Mucosa of descending colon (tissue), 3 donors: ENCODE data around the gene PCDHGB2. TPM values are rescaled to one million over a fixed set of nuclear protein-coding genes. Genes with fewer than 3 reads are reported as not detected.
"Not testable (repeated sequence)": the region's sequence is repeated elsewhere in the genome, so short reads cannot be mapped to it uniquely, and the experiment has no call there.

Source experiments
- ATAC-seq: fragments of 200-7000 bp; cut with Tn5 transposase; one replicate; pipeline ENCODE4 v1.9.1; 2020; ENCODE audit warnings: mild to moderate bottlenecking, moderate library complexity
- DNase-seq, 3 donors: peaks; one replicate each; pipeline ENCODE4 v3.0.0-alpha.2; 2020
- H3K36me3 ChIP-seq: fragments of 200-600 bp; one replicate; pipeline ENCODE4 v1.8.0; 2021; ENCODE audit warnings: low read depth, mild to moderate bottlenecking
- H3K4me1 ChIP-seq: fragments of 200-600 bp; one replicate; pipeline ENCODE4 v1.8.0; 2021; ENCODE audit warnings: low read depth, mild to moderate bottlenecking
- H3K4me3 ChIP-seq: fragments of 200-600 bp; one replicate; pipeline ENCODE4 v1.8.0; 2021; ENCODE audit warnings: mild to moderate bottlenecking
- H3K9me3 ChIP-seq: fragments of 200-600 bp; one replicate; pipeline ENCODE4 v1.8.0; 2021; ENCODE audit warnings: mild to moderate bottlenecking
- CTCF ChIP-seq: fragments of 200-600 bp; IDR thresholded peaks from one replicate; pipeline ENCODE4 v1.8.0; 2022; ENCODE audit warnings: antibody characterized with exemption, mild to moderate bottlenecking
- intact Hi-C, 2 donors: fragments of 100-400 bp; cut with DNase I in 1 of 2; cut with micrococcal nuclease in 1 of 2; formaldehyde crosslinking; loops; one replicate each; pipeline versions ENCODE4 v1.11.0 to v1.11.1; 2022; cut with DNase I, micrococcal nuclease
- total RNA-seq, 3 donors: library from RNA; stranded (reverse); fragmentation: NEBNext Ultra II Directional in 2 of 3; extraction: Animal tissue kit (Norgen Biotek cat#: 25700) in 2 of 3; gene quantifications; one replicate each; pipeline versions ENCODE4 v1.2.1 to v1.2.4, GENCODE V29; 2021 to 2023
- donor health status: DM: no; HTN: no; CAD: no; lungs with moderate emphysema.
- donor health status: DM: no; HTN: no; CAD: no.
- donor health status: DM: no; HTN: yes; CAD: no.

PCDHGB2 gene
- total RNA-seq, 3 donors from 2014 or later: 1.5 to 5.7 (median 2.8) TPM

- Histone ChIP-seq H3K4me1 (no peaks in the 10 kb centered on the region), H3K9me3 (peaks cover 58% of the 10 kb centered on the region), H3K4me3 (no peak within 1 kb of the TSS), H3K36me3 (no peaks in the 10 kb centered on the region)
- no peak for ATAC-seq
- no peak for DNase-seq
- no peak for TF ChIP-seq CTCF
- intact Hi-C loops: no loop called here
Observed at GRCh38 chr5:141338538-141339306, 21.1 kb upstream of the PCDHGB2 start, which contains the start of gene PCDHGA2. Gene PCDHGA2, plus strand, starts transcription at chr5:141338760.

- peaks cover 76% of the 10 kb centered on the region for H3K9me3 ChIP-seq
- H3K4me1 ChIP-seq, ATAC-seq, intact Hi-C loops, H3K36me3 ChIP-seq, H3K4me3 ChIP-seq, DNase-seq: not testable (repeated sequence)
Observed at GRCh38 chr5:141340781-141341354, 18.9 kb upstream of the PCDHGB2 start.

GRCh38 chr5:141342773-141343172, 17.0 kb upstream of the PCDHGB2 start:
- Histone ChIP-seq H3K4me3 (no peak overlapping the region), H3K36me3 (no peaks in the 10 kb centered on the region), H3K9me3 (peaks cover 80% of the 10 kb centered on the region), H3K4me1 (no peaks in the 10 kb centered on the region)
- ATAC-seq (no peak), DNase-seq (no peak)
- TF ChIP-seq CTCF: no peak
- intact Hi-C loops: no loop called here

GRCh38 chr5:141343242-141343952, 16.4 kb upstream of the PCDHGB2 start, which contains the start of gene PCDHGA3:
Gene PCDHGA3, plus strand, starts transcription at chr5:141343829. Its CDS starts 205 bp downstream, at chr5:141344034.
- intact Hi-C loops: no loop called here
- Histone ChIP-seq H3K9me3 (peaks cover 82% of the 10 kb centered on the region), H3K4me3 (no peak within 1 kb of the TSS), H3K4me1 (no peaks in the 10 kb centered on the region), H3K36me3 (no peaks in the 10 kb centered on the region)
- ATAC-seq (no peak), DNase-seq (no peak)
- TF ChIP-seq CTCF: no peak

- TF ChIP-seq CTCF: no peak
- Histone ChIP-seq H3K4me3 (no peak overlapping the region), H3K4me1 (no peaks in the 10 kb centered on the region), H3K9me3 (peaks cover 80% of the 10 kb centered on the region), H3K36me3 (no peaks in the 10 kb centered on the region)
- no peak for ATAC-seq
- intact Hi-C loops: no loop called here
- DNase-seq: no peak
Observed at GRCh38 chr5:141343953-141344463, 15.8 kb upstream of the PCDHGB2 start.
